Limb (tissue), 2 donors: ENCODE measurements around the gene HES3.

Experiments
- DNase-seq, 2 donors: peaks; one replicate each; pipeline ENCODE4 v3.0.0-alpha.2; 2016; ENCODE audit errors: extremely low spot score in 2 of 2

The HES3 gene

DNA sequence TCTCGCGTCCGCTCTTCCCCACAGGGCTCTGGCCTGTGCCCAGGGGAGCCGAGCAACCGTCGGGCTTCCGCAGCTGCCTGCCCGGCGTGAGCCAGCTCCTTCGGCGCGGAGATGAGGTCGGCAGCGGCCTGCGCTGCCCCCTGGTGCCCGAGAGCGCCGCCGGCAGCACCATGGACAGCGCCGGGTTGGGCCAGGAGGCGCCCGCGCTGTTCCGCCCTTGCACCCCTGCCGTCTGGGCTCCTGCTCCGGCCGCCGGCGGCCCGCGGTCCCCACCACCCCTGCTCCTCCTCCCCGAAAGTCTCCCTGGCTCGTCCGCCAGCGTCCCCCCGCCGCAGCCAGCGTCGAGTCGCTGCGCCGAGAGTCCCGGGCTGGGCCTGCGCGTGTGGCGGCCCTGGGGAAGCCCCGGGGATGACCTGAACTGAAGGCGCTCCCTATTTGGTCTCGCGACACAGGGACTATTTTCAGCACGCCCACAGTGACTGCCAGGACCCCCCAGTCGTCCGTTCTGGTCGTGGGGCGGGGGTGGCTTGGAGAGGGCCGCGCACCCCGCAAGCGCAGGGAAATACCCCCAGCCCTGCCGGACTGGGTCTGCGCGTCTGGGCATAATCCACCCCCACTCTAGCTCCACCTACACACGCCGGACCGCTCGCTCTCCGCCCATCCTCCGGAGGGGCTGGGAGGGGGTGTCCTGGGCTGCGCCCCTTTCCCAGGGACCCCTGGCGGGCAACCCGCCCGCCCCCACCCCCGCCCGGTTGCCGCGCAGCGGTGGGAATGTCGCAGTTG, 1.3 kb downstream of the HES3 start:
- DNase-seq: peak; percentile 77 to 91

DNA sequence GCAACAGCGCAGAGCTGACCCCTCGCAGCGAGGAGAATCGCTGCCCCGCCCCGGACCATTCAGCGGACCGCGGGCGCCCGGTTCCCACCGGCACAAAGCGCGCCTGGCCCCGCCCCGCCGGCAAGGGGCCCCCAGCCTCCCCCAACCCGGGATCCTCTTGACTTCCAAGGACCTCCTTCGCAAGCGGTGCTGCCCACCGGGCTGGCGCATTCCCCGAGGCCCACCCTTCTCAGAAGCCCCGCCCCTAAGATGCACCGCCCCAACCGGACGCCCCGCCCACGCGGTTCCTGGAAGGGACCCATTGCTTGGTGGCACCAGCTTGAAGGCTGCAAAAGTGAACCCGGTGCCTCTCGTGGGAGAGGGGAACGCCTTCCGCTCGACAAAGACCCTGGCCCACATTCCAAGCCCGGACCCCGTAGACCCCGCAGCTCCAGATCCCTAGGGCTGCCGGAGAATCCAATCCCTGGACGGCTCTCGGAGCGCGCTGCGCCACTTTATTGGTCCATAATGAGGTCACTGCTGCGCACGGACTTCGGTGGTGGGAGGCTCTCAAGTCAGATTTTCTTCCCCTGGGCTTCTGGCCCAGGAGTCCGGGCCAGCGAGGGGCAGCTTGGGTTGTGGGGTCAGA, 2.0 kb downstream of the HES3 start:
- DNase-seq: peak in 1 of 2 donors; percentile 82

DNA sequence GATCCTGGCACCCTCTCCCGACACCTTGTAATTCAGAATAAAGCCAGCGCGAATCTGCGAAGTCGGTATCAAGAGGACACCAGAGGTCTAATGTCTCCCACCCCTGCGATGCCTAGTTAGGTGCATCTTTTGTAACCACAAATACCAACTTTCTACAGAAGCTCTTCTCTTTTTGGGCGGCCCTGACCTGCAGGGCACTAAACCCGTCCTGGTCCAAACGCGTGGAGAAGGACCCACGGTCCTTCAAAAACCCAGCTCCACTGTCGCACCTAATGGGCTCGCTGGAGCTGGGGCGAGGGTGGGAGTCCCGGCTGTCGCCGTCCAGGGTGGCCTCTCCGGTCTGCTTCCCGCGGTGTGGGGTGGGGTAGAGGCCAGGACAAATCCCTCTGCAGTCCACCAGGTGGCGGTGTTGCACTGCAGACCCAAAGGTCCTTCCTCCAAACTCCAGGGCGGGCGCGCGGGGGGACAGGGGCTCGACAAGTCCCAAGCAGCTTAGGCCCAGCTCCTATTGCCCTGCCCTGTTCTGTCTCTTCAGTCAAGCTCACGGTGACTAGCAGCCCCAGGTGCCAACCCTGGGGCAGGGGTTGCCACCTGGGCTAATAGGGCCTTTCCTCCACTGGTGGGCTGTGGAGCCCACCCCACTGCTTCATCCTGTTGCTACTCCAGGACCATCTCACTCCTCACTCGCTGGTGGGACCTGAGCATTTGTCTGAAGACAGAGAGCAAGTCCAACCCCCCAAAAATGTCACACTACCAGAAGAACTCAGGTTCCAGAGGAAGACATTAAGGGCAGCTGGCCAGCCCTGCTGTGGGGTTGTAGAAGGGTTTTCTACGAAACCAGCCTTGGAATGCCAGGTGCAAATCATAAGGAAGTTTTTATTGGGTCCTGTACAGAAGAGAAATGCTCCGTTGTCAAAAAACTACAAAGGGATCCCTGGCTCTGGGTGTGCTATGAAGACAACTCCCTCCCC, 2.8 kb downstream of the HES3 start:
- DNase-seq: peak; percentile 71 to 93

- DNase-seq: no peak
These were observed 3.7 kb downstream of the HES3 start for GRCh38 chr1:6247651-6248050.

DNA sequence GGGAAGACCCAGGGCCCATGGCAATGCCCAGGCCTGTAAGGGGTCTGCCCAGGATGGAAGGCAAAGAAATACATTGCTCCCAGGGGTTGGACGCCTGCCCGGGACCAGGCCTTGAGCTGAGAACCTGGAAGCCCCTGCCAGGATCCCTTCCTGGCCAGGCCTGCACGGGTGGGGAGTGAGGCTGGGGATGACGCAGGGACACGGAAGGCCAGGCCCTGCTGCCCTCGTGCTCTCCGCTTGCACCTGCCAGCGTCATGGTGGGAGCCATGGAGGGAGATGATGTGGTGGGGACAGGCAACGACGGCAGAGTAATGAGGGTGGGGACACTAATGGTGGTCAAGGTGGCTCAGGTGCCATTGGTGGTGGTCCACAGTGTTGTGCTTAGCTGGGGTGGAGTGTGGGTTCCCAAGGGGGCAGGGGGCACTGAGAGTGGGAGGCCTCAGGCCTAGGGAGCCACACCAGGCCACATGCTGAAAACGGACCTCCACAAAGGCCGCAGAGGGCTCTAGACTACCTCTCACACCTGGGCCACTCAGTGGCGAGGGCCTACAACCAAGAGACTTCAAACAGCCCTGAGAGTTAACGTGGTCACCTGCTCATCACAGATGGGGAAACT, 4.3 kb downstream of the HES3 start:
- no peak for DNase-seq

DNA sequence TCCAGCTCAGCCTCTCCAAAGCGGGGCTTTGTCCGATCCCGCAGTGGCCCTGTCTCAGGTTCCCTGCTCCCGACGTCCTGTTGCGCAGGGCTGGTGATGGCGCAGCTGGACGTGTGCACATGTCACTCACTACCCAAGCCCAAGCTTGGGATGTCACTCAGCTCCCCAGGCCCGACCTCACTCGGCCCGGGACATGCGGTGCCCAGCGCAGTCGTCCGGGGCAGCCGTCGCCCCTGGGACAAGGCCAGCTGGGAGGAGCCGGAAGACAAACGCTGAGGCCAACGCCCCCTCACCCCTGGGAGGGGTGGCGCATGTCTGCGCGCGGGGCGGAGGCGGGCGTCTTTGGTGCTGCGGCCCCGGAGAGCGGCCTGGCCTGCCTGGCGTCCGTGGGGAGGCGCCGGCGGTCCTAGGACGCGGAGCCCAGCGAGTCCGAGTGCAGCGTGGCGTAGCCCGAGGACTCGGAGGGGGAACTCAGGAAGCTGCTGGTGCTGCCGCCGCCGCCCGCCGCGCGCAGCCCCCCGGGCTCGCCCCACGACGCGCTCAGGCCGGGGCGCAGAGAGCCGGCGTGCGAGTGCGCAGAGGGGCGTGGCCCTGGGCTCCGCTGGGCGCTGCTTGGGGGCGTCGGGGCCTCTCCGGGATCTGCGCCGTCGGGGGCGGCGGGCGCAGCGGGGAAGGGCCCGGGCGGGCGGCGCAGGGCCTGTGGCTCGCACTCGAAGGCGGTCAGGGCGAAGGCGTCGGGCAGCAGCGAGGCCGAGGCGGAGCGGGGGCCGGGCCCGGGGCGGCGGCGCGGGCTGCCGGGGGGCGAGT, 5.2 kb downstream of the HES3 start:
- peak in 1 of 2 donors; percentile 56 for DNase-seq

DNA sequence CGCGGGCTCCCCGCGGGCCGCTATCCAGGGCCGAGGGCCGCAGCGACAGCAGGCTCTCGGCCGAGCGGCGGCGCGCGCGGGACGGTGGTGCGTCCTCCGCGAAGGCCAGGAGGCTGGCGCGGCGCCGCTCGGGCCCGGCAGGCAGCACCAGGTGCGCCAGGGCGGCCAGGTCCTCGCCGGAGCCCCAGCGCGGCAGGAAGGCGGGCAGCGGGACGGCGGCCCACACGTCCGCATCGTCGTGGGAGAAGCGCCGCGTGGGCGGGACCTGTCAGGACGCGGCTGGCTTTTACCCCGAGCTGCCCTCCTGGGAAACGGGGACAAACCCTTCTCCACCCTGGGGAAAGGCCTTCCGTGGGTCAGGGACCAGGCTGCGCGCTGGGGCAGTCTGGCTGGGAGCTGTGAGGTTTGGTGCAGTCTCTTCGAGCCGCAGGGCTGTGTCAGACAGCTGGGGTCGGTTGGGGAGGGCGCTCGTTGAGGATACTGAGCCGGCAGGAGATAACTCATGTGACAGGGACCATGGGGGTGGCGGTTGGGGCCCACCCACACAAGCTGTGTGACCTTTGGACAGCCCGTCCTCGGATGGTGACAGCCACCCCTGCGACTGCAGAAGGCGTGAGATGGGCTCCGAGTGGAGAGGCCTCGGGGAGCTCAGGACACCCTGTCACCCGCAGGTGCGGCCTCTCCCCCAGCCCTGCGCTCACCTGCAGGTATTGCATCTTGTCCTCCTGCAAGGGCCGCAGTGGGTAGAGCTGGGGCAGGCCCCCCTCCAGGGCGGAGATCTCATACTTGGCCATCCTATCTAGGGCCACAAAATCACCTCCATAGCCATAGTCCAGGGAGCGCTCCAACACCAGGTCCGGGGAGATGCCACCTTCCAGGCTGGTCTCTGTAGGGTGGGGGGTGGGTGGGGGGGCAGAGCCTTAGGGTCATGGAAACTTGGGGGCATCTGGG, 6.0 kb downstream of the HES3 start:
- DNase-seq: no peak

DNA sequence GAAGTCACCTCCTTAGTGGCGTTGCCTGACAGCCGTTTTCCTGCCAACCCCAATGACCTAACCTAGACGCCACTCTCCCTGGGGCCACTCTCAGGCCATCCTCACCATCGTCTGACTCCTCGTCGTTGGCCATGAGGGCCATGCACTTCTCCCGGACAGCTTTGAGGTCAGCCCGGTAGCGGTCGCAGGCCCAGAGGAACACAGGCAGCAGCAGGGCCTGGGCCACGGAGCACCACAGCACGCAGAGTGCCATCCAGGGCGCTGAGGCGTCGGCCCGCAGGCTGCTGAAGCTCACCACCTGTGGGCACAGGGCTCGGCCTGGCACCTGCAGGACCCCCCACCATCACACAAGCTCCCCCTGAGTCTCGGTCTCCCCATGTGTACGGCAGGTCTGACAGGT, 7.3 kb downstream of the HES3 start:
- DNase-seq: no peak

- DNase-seq: no peak
These were observed 7.8 kb downstream of the HES3 start for GRCh38 chr1:6251681-6252373.

- no peak for DNase-seq
These were observed 8.4 kb downstream of the HES3 start for GRCh38 chr1:6252374-6252710.

- DNase-seq: no peak
These were observed 9.4 kb downstream of the HES3 start for GRCh38 chr1:6253380-6253779.

DNA sequence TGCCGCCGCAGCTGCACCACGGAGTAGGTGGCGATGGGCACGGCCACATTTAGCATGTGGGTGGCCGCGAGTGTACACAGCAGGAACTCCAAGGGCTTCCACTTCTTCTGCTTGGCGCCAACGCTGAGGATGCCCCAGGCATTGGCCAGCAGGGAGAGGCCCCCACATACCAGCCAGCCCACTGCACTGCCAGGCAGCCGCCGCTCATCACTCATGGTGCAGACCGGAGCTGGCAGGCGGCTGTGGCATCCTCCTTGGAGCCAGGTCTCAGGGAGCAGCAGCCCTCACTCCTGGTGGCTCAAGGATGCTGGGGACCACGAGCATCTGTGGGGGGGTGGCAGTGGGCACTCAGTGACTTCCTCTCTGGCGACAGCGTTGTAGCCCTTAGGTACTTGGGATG, 10.7 kb downstream of the HES3 start:
- DNase-seq: no peak

- DNase-seq: no peak
These were observed 12.7 kb downstream of the HES3 start for GRCh38 chr1:6256645-6257044.

DNA sequence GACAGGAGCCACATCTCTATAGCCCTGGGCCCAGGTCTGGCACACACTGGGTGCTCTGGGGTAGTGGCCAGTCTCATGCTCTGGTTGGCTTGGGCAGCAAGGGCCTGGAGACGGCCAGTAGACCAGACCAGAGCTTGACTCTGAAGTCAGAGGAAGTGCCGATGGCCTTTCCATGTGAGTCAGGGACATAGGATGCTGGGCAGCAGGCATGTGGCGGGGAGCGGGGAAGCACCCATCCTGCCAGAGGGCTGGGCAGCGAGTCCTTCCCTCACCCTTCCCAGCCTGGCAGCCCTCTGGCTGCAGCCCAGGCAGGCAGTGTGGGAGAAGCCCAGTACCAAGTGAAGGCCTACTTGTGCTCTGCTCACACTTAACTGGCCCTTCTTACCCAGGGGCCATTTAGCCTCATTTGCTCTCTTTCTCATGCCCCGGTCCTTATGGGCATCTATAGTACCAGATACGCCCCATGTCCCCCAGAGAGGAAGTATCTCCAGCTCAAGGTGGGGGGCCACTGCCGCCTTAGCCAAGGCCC, 13.6 kb downstream of the HES3 start:
- no peak for DNase-seq

- no peak for DNase-seq
These were observed 14.7 kb downstream of the HES3 start for GRCh38 chr1:6258675-6259074.

DNA sequence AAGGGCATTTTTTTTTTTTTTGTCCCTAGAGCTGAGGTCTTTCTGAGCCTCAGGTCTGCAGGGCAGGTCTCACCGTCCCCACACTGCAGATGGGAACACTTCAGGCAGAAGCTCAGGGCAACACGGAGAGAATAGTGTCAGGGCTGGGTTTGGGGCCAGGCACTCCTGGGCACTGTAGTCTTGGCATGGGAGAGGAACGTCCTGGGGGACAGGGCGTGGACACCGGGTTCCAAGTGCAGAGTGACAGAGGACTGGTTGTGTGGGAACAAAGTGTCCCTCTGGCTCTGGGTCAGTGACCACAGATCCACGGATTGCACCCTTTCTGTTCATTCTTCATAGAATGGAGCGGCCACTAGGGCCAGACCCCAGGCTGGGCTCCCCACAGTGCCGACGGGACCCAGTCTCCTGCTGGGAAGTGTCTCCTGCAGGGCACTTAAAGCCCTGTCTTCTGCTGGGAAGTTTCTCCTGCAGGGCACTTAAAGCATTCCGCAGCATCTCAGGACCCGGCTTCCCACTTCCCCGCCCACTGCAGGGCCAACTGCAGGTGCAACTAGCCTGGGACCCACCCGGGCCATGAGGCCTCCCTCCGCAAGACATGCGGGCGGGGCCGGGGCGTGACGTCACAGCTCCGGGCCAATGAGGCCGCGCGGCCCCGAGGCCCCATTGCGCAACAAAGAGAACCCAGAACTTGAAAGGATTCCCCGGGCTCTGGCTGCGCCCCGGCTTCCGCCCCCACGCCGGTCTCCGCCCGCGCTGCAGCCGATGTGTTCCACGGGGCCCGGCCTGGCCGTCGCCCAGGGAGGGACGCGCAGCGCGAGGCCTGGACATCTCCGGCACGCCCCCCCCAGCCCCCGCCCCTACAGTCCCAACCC, 15.7 kb downstream of the HES3 start:
- DNase-seq: peak; percentile 66 to 84

- no peak for DNase-seq
These were observed 16.5 kb downstream of the HES3 start for GRCh38 chr1:6260433-6260934.
